ENCODE measurements around the gene ZCCHC14. TPM values are rescaled to one million over a fixed set of nuclear protein-coding genes. Genes with fewer than 3 reads are reported as not detected.

Gene ZCCHC14
- total RNA-seq, 1 experiment from 2014 or later: 27.7 TPM

DNA sequence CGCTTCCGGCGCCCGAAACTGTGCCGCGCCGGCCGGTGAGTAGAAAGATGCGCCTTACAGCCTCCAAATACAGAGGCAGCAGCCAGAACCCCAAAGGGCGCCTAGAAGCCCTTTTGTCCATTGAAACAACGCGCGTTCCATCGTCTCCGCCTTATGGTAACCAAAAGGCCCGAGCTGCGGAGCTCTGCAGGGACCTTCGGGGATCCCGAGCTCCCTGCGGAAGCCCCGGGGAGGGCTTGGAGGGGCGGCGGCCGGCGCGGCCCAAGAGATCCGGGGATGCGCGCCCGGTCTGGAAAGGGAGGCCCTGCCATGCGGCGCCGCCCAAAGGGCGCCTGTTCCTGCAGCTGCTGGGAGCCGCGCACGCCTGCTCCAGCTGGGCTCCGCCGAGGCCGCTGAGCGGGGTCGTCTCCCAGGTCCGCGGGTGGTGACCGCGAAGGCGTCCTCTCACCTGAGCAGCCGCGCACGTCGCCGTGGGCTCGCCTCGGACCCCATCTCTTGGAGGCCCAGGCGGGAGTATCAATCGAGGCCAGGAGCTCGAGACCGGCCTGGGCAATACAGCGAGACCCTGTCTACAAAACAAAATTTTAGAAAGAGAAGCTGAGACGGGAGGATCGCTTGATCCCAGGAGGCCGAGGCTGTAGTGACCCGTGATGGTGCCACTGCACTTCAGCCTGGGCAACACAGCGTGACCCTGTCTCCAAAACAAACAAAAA, 108.5 kb downstream of the ZCCHC14 start:
- peak; percentile 73 for DNase-seq
- H4K91ac ChIP-seq (ENCODE audit: insufficient read length, low read depth, low read length): no peak overlapping the region
- H3K9me3 Mint-ChIP-seq: no peaks in the 10 kb centered on the region; a peak in 1 of 5 replicates

More for the DNA sequence above, 108.5 kb downstream of the ZCCHC14 start:
- H2BK20ac ChIP-seq (ENCODE audit: low read depth, low read length, poor library complexity, severe bottlenecking): no peak overlapping the region
- no peak overlapping the region for H3K23ac ChIP-seq (ENCODE audit: insufficient read length, low read depth, low read length)
- no peak overlapping the region for H2BK12ac ChIP-seq (ENCODE audit: insufficient read length, low read depth, low read length)
- no peak overlapping the region for H3T11ph ChIP-seq (ENCODE audit: low read length)
- H2BK15ac ChIP-seq (ENCODE audit: low read depth, low read length): no peak overlapping the region
- H3K27ac ChIP-seq (ENCODE audit: insufficient read length, low read depth, low read length): no peak overlapping the region
- TF ChIP-seq, protein P1, sequence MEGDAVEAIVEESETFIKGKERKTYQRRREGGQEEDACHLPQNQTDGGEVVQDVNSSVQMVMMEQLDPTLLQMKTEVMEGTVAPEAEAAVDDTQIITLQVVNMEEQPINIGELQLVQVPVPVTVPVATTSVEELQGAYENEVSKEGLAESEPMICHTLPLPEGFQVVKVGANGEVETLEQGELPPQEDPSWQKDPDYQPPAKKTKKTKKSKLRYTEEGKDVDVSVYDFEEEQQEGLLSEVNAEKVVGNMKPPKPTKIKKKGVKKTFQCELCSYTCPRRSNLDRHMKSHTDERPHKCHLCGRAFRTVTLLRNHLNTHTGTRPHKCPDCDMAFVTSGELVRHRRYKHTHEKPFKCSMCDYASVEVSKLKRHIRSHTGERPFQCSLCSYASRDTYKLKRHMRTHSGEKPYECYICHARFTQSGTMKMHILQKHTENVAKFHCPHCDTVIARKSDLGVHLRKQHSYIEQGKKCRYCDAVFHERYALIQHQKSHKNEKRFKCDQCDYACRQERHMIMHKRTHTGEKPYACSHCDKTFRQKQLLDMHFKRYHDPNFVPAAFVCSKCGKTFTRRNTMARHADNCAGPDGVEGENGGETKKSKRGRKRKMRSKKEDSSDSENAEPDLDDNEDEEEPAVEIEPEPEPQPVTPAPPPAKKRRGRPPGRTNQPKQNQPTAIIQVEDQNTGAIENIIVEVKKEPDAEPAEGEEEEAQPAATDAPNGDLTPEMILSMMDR (conservative IDR thresholded peaks at IDR 0.05): no peak
- H3K4me1 ChIP-seq (ENCODE audit: insufficient read depth, low read length): peaks cover 4% of the 10 kb centered on the region; the same call in 1 of the 2 replicates
- H3K23me2 ChIP-seq (ENCODE audit: insufficient read length, low read depth, low read length, poor library complexity, severe bottlenecking): peaks cover 8% of the 10 kb centered on the region
- H4K5ac ChIP-seq (ENCODE audit: insufficient read length, low read depth, low read length): no peak overlapping the region
- no peak overlapping the region for H4K8ac ChIP-seq (replicated peaks; ENCODE audit: insufficient read length, low read depth, low read length)
- peak overlapping the region; percentile 80 for H3K18ac ChIP-seq (ENCODE audit: insufficient read length, low read depth, low read length)
- Mint-ChIP-seq H3K27ac (peak overlapping the region; percentile 58 to 61 (median 59); a peak in 3 of 7 replicates), H3K4me3 (peak overlapping the region; percentile 73 to 88), H3K27me3 (ENCODE audit: low read depth) (peaks cover 3% of the 10 kb centered on the region), H3K4me1 (peaks cover 28 to 38% of the 10 kb centered on the region in 2 experiments), H3K36me3 (ENCODE audit: insufficient read depth in 1 of 3, low read depth in 3 of 3) (peaks cover under 1 to 3% (median 3%) of the 10 kb centered on the region in 3 experiments; a peak in 6 of 7 replicates)
- H3K14ac ChIP-seq (ENCODE audit: insufficient read depth, low read length): peak overlapping the region; percentile 90
- H3K56ac ChIP-seq (ENCODE audit: insufficient read length, low read depth, low read length): no peak overlapping the region
- no peaks in the 10 kb centered on the region for H3K27me3 ChIP-seq (ENCODE audit: insufficient read depth, low read length)
- H4K20me1 ChIP-seq (ENCODE audit: control insufficient read depth, insufficient read depth, insufficient read length): no peaks in the 10 kb centered on the region
- peaks cover 3% of the 10 kb centered on the region for H3K79me1 ChIP-seq (ENCODE audit: insufficient read depth, low read depth, low read length, poor library complexity, severe bottlenecking)
- no peaks in the 10 kb centered on the region; the same call in 1 of the 2 replicates for H3K79me2 ChIP-seq (ENCODE audit: insufficient read depth, low read length)
- H2AK5ac ChIP-seq (ENCODE audit: insufficient read length, low read length): no peak overlapping the region
- peak overlapping the region; percentile 47 for H3K4me2 ChIP-seq (ENCODE audit: insufficient read depth, insufficient read length, low read length)
- no peak overlapping the region for H2AFZ ChIP-seq (ENCODE audit: low read length)
- no peak overlapping the region for H2BK5ac ChIP-seq (ENCODE audit: insufficient read length, low read length)
- no peak overlapping the region for H2BK120ac ChIP-seq (ENCODE audit: low read depth, low read length, poor library complexity, severe bottlenecking)
- no peaks in the 10 kb centered on the region for H3K9me3 ChIP-seq (ENCODE audit: control insufficient read depth, low read depth, low read length)
- no CpG with 5 or more reads among the region's 64 CpGs for WGBS (ENCODE audit: extremely low coverage, insufficient read length, low lambda C conversion rate)
- H3K9ac ChIP-seq (ENCODE audit: extremely low read depth, insufficient read length, low read length): peak overlapping the region; percentile 52
- H3K4ac ChIP-seq (ENCODE audit: low read depth, low read length): no peak overlapping the region
